GM18502 (cell line): ENCODE measurements around the gene ELOB.
A peak's percentile ranks its signal among the peaks of the same experiment; 100 is the strongest.

Experiments
- ATAC-seq: cut with Tn5 transposase; IDR thresholded peaks from one replicate; pipeline ENCODE4 v1.9.1; 2021; ENCODE audit warnings: mild to moderate bottlenecking; ENCODE audit not compliant: unreplicated experiment, poor library complexity

Gene ELOB

DNA sequence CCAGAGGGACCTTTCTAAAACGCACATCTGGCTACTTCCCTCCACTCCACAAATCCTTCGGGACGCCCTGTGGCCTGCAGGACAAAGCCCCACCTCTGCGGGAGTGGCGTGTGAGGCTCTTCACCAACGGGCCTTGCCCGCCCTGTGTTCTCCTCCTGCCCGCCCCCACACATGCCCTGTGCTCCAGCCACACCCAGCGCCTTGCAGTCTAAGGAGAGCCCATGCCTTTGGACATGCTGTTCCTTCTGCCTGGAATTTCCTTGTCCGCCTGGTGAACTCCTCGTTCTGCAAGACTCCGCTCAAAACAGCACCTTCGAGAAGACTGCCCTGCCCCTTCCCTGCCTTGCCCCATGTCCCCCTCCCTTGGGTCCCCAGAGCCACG lies 7.4 kb downstream of the ELOB start:
- no peak for ATAC-seq

- ATAC-seq: no peak
These were observed 8.0 kb downstream of the ELOB start for GRCh38 chr16:2769100-2769529.

GRCh38 chr16:2768403-2769089 lies 8.5 kb downstream of the ELOB start:
- no peak for ATAC-seq

DNA sequence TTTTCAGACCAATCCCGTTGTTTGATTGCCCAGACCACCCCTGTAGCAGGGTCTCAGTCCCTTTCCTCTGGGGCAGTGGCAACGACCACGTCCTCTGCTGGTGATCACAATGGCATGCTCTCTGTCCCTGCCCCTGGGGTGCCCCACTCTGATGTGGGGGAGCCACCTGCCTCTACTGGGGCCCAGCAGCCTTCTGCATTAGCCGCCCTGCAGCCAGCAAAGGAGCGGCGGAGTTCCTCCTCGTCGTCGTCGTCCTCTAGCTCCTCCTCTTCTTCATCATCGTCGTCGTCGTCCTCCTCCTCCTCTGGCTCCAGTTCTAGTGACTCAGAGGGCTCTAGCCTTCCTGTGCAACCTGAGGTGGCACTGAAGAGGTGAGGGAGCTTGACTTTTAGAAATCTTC lies 9.2 kb downstream of the ELOB start:
- ATAC-seq: no peak

DNA sequence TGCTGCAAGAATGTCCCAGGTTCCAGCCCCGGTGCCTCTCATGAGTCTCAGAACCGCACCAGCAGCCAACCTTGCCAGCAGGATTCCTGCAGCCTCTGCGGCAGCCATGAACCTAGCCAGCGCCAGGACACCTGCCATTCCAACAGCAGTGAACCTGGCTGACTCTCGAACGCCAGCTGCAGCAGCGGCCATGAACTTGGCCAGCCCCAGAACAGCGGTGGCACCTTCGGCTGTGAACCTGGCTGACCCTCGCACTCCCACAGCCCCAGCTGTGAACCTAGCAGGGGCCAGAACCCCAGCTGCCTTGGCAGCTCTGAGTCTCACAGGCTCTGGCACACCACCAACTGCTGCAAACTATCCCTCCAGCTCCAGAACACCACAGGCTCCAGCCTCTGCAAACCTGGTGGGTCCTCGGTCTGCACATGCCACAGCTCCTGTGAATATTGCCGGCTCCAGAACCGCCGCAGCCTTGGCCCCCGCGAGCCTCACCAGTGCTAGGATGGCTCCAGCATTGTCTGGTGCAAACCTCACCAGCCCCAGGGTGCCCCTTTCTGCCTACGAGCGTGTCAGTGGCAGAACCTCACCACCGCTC lies 9.8 kb downstream of the ELOB start:
- ATAC-seq: no peak

- ATAC-seq: no peak
These were observed 10.5 kb downstream of the ELOB start for GRCh38 chr16:2766430-2767139.

DNA sequence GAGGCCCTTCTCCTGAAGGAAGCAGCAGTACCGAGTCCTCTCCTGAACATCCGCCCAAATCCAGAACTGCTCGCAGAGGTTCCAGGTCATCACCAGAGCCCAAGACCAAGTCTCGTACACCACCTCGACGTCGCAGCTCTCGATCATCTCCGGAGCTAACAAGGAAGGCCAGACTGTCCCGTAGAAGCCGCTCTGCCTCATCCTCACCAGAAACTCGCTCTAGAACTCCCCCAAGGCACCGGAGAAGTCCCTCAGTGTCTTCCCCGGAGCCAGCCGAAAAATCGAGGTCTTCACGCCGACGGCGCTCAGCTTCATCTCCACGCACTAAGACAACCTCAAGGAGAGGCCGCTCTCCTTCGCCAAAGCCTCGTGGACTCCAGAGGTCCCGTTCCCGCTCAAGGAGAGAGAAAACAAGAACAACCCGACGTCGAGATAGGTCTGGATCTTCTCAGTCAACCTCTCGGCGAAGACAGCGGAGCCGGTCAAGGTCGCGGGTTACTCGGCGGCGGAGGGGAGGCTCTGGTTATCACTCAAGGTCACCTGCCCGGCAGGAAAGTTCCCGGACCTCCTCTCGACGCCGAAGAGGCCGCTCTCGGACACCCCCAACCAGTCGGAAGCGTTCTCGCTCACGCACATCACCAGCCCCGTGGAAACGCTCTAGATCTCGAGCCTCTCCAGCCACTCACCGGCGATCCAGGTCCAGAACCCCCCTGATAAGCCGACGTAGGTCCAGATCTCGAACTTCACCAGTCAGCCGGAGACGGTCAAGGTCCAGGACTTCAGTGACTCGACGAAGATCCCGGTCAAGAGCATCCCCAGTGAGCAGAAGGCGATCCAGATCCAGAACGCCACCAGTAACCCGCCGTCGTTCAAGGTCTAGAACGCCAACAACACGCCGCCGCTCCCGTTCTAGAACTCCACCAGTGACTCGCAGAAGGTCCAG lies 11.3 kb downstream of the ELOB start:
- no peak for ATAC-seq

- ATAC-seq: no peak
These were observed 12.4 kb downstream of the ELOB start for GRCh38 chr16:2764718-2765117.

- ATAC-seq: no peak
These were observed 13.9 kb downstream of the ELOB start for GRCh38 chr16:2763173-2763572.

DNA sequence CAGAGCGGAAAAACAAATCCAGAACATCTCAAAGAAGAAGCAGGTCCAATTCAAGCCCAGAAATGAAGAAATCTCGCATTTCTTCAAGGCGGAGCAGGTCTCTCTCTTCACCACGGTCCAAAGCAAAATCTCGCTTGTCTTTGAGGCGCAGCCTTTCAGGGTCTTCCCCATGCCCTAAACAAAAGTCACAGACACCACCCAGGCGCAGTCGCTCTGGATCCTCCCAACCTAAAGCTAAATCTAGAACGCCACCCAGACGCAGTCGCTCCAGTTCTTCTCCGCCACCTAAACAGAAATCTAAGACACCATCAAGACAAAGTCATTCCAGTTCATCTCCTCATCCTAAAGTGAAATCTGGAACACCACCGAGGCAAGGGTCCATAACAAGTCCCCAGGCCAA lies 14.4 kb downstream of the ELOB start:
- no peak for ATAC-seq

DNA sequence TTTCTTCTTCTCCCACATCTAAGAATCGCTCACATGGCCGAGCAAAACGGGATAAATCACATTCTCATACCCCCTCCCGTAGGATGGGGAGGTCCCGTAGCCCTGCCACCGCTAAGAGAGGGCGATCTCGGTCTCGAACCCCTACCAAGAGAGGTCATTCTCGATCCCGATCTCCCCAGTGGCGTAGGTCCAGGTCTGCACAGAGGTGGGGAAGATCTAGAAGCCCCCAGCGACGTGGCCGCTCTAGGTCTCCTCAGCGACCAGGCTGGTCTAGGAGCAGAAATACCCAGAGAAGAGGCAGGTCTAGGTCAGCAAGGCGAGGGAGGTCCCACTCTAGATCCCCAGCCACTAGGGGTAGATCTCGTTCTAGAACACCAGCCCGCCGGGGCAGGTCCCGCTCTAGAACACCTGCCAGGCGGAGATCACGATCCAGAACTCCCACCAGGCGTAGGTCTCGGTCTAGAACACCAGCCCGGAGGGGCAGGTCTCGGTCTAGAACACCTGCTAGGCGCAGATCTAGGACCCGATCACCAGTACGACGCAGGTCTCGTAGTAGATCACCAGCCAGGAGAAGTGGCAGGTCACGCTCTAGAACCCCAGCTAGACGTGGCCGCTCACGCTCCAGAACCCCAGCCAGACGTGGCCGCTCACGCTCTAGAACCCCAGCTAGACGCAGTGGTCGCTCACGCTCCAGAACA lies 15.0 kb downstream of the ELOB start:
- ATAC-seq: no peak

GRCh38 chr16:2761472-2761871 lies 15.6 kb downstream of the ELOB start:
- no peak for ATAC-seq

GRCh38 chr16:2757344-2757743 lies 19.7 kb downstream of the ELOB start:
- no peak for ATAC-seq

GRCh38 chr16:2756288-2757015 lies 20.6 kb downstream of the ELOB start:
- ATAC-seq: no peak

DNA sequence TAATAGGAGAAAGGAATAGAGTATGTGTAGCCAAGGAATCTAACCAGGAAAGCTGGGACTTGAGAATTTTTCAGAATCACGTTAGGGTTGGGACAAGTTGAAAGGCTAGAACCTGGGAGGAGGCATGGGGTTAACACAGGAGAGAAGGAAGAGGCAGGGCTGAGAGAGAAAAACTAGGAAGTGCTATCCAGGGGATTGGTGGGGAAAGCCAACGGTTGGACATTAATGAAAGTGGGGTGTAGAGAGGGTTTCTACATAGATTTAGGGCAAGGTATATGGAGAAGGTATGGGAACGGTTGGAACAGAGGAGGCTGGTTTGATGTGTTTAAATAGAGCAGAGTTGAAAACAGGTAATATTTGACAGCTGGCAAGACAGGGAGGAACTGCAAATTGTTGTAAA lies 21.9 kb downstream of the ELOB start:
- ATAC-seq: no peak

DNA sequence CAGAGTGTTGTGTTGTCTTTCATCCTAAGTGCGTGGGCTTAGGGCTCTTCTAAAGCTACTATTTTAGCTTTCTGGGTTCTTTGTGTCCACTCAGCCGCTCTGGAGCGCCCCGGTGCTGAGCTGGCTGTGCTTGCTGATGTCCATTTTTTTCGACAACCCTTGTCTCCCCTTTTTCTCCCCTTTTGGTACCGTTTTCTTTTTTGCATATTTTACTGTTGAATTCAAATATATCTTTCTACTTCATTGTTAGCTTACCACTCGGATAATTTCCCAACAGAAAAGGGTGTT lies 23.4 kb downstream of the ELOB start:
- no peak for ATAC-seq

- ATAC-seq: peak; percentile 41
These were observed 24.0 kb downstream of the ELOB start for GRCh38 chr16:2752850-2753732.

DNA sequence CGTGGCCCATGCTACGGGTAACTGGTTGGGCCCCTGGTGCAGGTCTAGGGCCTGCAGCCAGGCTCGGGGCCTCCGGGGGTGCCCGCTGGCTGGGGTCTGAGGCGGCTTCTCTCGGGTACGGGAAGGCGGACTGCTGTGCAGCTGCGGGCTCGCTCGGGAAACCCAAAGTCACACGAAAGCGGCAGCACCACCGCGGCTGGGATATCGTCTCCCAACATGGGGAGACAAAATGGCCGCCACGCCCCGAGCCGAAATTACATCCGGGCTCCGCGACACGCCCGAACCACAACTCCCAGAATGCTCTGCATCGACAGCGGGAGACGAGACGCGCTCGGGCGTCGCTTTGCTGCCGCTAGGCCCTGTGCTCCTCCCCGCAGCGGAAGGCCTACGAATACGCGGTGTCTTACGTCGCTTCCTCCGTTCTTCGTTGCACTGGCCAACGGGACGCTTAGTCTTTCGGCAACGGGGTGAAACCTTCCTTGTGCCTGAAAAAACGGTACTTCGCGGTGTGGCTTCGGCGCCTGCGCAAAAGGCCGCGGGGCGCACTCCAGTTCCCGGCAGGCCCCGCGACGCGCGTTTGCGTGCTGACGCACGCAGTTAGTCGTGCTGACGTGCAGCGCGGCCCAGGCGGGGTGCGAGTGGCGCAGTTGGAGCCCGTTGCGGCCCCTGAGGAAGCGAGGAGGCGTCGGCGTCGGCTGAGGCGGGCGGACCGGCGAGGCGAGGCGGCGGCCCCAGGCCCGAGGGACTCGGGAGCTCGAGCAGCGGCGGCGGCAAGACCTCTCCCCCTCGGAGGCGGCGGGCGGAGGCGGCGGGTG lies 24.8 kb downstream of the ELOB start, which contains the start of gene SRRM2:
Gene SRRM2, plus strand, starts transcription at position 604 of the 815 bp plus-strand sequence. CDS start 3,727 bp downstream, outside the sequence.
- ATAC-seq: peak; percentile 79
